Measurements from ENCODE around the gene DCDC1. TPM values are rescaled to one million over a fixed set of nuclear protein-coding genes. Genes with fewer than 3 reads are reported as not detected.

The DCDC1 gene
- polyA plus RNA-seq, 2 of the 4 experiments (the other 2 are of a cell fraction), result 2.8 to 9.5 TPM

DNA sequence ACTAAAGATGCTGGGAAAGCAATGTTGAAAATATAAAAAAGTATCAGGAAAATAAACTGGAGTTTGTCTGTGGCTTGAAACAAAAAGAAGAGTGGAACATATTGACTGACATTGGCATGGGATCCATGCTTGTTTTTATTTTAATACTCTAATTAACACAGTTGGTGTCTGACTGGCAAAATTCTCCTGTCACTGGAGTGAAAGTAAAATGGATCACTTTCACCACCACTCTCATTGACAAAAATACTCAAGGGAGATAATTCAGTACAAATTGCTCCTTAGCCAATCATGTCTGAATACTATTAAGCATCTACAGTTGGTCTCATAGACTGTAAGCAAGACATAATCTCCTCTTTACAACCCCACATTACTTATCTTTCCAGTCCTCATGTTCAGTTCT, 101.8 kb downstream of the DCDC1 start:
- no peak for ATAC-seq
- CTCF ChIA-PET, result no interaction called here
- no peak for FAIRE-seq
- no peak for DNase-seq (ENCODE audit: low read depth in 1 of 2, low spot score in 1 of 2)
- Histone ChIP-seq H3K9me3 (no peaks in the 10 kb centered on the region; the same call in 2 of the 3 replicates), H3K4me2 (no peak overlapping the region), H3K4me1 (no peaks in the 10 kb centered on the region), H3K4me3 (no peak overlapping the region), H3K27ac (no peak overlapping the region)
- TF ChIP-seq POLR2A (IDR thresholded peaks at IDR 0.05; ENCODE audit: low read length) (no peak), RNF2 (IDR thresholded peaks at IDR 0.05; ENCODE audit: borderline replicate concordance, low read depth) (no peak), BHLHE40 (IDR thresholded peaks at IDR 0.05; ENCODE audit: low read depth, low read length) (no peak), RCOR1 (IDR thresholded peaks at IDR 0.05; ENCODE audit: low read depth, low read length) (no peak), ELK1 (IDR thresholded peaks at IDR 0.05; ENCODE audit: low read depth, low read length) (no peak), RFX5 (IDR thresholded peaks at IDR 0.05) (no peak), EP300 (IDR thresholded peaks at IDR 0.05) (no peak), MAX (IDR thresholded peaks at IDR 0.05) (no peak), CHD4 (IDR thresholded peaks at IDR 0.05; ENCODE audit: borderline replicate concordance) (no peak), POLR2AphosphoS2 (conservative IDR thresholded peaks at IDR 0.05; ENCODE audit: low read length) (no peak), MAZ (IDR thresholded peaks at IDR 0.05; ENCODE audit: borderline replicate concordance, low read depth, low read length) (no peak), BCL3 (IDR thresholded peaks at IDR 0.05) (no peak), HOXB13 (CRISPR knock-in tag; IDR thresholded peaks at IDR 0.05; ENCODE audit: low read depth) (no peak), CEBPB (IDR thresholded peaks at IDR 0.05) (no peak), CHD2 (IDR thresholded peaks at IDR 0.05; ENCODE audit: low read length, partially characterized antibody) (no peak)
- TF ChIP-seq, protein P1, sequence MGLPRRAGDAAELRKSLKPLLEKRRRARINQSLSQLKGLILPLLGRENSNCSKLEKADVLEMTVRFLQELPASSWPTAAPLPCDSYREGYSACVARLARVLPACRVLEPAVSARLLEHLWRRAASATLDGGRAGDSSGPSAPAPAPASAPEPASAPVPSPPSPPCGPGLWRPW (IDR thresholded peaks at IDR 0.05), result no peak
- TF ChIP-seq, protein P2, sequence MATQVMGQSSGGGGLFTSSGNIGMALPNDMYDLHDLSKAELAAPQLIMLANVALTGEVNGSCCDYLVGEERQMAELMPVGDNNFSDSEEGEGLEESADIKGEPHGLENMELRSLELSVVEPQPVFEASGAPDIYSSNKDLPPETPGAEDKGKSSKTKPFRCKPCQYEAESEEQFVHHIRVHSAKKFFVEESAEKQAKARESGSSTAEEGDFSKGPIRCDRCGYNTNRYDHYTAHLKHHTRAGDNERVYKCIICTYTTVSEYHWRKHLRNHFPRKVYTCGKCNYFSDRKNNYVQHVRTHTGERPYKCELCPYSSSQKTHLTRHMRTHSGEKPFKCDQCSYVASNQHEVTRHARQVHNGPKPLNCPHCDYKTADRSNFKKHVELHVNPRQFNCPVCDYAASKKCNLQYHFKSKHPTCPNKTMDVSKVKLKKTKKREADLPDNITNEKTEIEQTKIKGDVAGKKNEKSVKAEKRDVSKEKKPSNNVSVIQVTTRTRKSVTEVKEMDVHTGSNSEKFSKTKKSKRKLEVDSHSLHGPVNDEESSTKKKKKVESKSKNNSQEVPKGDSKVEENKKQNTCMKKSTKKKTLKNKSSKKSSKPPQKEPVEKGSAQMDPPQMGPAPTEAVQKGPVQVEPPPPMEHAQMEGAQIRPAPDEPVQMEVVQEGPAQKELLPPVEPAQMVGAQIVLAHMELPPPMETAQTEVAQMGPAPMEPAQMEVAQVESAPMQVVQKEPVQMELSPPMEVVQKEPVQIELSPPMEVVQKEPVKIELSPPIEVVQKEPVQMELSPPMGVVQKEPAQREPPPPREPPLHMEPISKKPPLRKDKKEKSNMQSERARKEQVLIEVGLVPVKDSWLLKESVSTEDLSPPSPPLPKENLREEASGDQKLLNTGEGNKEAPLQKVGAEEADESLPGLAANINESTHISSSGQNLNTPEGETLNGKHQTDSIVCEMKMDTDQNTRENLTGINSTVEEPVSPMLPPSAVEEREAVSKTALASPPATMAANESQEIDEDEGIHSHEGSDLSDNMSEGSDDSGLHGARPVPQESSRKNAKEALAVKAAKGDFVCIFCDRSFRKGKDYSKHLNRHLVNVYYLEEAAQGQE (IDR thresholded peaks at IDR 0.05), result no peak
- TF ChIP-seq, protein P3, sequence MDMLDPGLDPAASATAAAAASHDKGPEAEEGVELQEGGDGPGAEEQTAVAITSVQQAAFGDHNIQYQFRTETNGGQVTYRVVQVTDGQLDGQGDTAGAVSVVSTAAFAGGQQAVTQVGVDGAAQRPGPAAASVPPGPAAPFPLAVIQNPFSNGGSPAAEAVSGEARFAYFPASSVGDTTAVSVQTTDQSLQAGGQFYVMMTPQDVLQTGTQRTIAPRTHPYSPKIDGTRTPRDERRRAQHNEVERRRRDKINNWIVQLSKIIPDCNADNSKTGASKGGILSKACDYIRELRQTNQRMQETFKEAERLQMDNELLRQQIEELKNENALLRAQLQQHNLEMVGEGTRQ (IDR thresholded peaks at IDR 0.05), result no peak
- POLR2A ChIA-PET, result no interaction called here

- Histone ChIP-seq H3K27ac (no peak overlapping the region), H3K4me3 (no peak overlapping the region), H3K4me2 (no peak overlapping the region), H3K9me3 (no peaks in the 10 kb centered on the region; the same call in 2 of the 3 replicates), H3K4me1 (no peaks in the 10 kb centered on the region)
- CTCF ChIA-PET, result no interaction called here
- DNase-seq (ENCODE audit: low read depth in 1 of 2, low spot score in 1 of 2), result no peak
- FAIRE-seq, result no peak
- ATAC-seq, result no peak
- POLR2A ChIA-PET, result no interaction called here
- 25% methylated on average over 1 of the region's 1 CpG for WGBS (ENCODE audit: missing lambda C conversion rate)
- TF ChIP-seq ZNF302 (CRISPR knock-in tag; IDR thresholded peaks at IDR 0.05), result no peak
Observed at GRCh38 chr11:31264834-31265233, 104.7 kb downstream of the DCDC1 start.

All from A549 (cell line).